Cardiac fibroblast (primary cell): ENCODE results near the gene TMEM132E.

Experiments used
- DNase-seq, 2 donors: peaks; one replicate each; pipeline versions ENCODE4 v3.0.0 to v3.0.0-alpha.2; 2010; ENCODE audit warnings: low read depth in 2 of 2
- H3K4me3 ChIP-seq, 2 donors: replicated peaks in 1 of 2; 1 replicate in 1 of 2; 2 replicates in 1 of 2; pipeline ENCODE4 v1.5.1; 2011; ENCODE audit warnings: low read depth in 2 of 2, low read length in 2 of 2, mild to moderate bottlenecking in 2 of 2, moderate library complexity in 1 of 2
- TF ChIP-seq, protein P1 (sequence below): IDR thresholded peaks from one replicate; pipeline ENCODE4 v1.5.1; 2011; ENCODE audit warnings: low read depth, mild to moderate bottlenecking, low read length, inconsistent platforms

Gene TMEM132E

DNA sequence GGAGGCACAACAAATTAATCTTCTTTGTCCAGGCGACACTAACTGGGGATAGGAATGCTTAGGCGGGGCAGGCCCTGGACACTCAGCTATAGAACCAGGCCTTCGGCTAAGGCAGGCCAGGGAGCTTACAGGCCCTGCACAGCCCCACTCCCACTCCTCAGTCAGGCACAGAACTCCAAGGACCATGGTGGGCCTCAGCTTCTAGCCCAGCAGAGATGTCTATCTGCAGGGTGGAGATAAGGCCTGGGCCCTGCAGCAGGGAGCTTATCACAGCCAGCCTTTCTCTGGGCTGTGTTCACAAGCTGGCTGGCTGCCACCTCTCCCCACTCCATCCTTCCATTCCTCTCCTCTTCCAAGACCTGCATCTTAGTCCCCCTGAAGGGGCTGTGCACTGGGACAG lies 68.1 kb downstream of the TMEM132E start:
- DNase-seq: no peak
- TF ChIP-seq, protein P1, sequence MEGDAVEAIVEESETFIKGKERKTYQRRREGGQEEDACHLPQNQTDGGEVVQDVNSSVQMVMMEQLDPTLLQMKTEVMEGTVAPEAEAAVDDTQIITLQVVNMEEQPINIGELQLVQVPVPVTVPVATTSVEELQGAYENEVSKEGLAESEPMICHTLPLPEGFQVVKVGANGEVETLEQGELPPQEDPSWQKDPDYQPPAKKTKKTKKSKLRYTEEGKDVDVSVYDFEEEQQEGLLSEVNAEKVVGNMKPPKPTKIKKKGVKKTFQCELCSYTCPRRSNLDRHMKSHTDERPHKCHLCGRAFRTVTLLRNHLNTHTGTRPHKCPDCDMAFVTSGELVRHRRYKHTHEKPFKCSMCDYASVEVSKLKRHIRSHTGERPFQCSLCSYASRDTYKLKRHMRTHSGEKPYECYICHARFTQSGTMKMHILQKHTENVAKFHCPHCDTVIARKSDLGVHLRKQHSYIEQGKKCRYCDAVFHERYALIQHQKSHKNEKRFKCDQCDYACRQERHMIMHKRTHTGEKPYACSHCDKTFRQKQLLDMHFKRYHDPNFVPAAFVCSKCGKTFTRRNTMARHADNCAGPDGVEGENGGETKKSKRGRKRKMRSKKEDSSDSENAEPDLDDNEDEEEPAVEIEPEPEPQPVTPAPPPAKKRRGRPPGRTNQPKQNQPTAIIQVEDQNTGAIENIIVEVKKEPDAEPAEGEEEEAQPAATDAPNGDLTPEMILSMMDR: no peak

DNA sequence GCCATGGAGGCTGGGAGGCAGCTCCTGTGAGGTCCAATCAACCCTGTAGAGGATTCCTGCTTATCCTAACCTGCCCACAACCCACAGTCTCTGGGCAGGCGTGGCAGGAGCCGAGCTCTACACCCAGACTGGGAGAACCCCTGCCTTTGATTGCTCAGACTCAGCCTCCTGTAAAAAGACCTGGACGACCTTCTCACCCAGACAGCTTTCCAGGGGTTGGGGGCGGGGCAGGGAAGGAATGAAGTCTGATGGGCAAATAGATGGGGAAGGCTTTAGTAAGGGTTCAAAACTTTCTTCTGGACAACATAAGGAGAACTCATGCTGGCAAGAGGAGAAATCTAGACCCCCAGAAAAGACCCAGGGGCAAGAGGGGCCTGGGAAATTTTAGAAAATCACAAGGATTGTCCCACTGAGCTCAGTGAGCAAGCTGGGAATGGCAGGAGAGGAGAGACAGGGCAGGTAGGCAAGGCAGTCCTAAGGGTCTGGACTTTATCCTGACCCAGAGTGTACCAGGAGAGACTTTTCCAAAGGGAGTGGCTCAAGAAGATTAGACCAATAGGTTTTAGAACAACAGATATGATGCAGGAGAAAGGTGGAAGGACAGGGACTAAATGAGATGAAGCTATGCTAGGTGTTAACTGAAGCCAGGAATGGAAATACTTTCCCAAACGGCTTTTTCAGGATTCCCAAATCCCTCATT lies 70.8 kb downstream of the TMEM132E start:
- H3K4me3 ChIP-seq: no peak overlapping the region
- DNase-seq: no peak
- TF ChIP-seq, protein P1: no peak

More for the DNA sequence above, 68.1 kb downstream of the TMEM132E start:
- H3K4me3 ChIP-seq: no peak overlapping the region

DNA sequence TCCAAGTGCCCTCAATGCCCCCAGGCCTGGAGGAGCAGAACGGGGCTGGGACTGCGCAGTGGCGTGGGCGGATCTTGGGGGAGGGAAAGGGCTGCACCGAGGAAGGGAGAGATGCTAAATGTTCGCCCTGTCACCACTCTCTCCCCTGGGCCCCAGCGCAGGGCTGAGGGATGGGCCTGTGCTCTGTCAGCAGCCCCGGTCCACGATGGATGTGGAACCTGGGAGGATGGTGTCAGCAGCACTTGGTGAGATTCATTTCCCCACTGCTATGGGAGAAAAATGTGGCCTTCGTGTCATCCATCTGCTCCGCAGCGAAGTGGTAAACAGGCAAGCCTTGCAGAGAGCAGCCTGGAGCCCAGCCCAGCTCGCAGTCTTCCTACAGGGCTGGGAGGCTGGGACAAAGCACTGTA lies 72.0 kb downstream of the TMEM132E start:
- H3K4me3 ChIP-seq: no peak overlapping the region
- no peak for DNase-seq
- TF ChIP-seq, protein P1: no peak

DNA sequence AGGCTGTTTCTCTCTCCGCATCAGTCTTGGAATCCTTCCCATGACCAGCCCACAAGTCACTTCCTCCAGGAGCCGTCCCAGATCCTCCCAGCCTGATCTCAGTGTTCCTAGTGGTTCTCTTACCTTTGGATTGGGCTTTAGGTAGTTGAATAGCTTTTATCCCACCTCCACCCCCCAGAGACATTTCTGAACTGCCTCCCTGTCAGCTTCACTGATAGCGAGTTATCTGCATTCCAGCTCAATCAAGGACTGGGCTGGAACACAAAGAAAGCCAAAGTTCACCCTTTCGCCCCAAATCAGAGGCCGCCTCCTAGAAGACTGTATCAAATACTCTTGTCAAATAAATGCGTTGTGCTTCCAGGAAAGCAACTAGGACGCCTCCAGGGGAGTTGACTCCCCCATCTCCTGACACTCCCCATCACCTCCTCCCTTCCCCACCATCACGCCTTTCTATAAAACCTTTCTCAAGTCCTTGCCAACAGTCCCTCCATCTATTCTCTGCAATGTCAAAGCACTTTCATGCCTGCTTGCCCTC lies 72.7 kb downstream of the TMEM132E start:
- no peak for DNase-seq
- no peak overlapping the region for H3K4me3 ChIP-seq
- TF ChIP-seq, protein P1: no peak

DNA sequence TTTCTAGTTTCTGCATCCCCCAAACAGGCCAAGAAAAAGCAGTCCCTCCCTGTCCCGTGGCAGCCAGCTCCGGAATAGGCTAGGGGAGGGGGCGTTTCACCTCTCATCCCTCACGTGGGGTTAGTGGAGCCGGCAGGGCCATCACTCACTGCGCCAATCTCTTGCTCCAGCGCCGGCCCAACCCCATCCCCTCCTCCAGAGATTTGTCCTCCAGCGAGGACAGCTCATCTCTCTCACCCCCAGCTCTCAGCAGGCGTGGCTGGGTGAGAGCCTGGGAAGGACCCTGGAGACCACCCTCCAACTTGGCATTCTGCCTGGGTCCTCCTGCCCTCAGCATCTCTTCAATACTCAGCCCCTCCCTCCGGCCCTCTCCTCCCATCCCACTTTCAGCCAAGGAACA lies 74.1 kb downstream of the TMEM132E start:
- DNase-seq: no peak
- TF ChIP-seq, protein P1: no peak
- H3K4me3 ChIP-seq: no peak overlapping the region

DNA sequence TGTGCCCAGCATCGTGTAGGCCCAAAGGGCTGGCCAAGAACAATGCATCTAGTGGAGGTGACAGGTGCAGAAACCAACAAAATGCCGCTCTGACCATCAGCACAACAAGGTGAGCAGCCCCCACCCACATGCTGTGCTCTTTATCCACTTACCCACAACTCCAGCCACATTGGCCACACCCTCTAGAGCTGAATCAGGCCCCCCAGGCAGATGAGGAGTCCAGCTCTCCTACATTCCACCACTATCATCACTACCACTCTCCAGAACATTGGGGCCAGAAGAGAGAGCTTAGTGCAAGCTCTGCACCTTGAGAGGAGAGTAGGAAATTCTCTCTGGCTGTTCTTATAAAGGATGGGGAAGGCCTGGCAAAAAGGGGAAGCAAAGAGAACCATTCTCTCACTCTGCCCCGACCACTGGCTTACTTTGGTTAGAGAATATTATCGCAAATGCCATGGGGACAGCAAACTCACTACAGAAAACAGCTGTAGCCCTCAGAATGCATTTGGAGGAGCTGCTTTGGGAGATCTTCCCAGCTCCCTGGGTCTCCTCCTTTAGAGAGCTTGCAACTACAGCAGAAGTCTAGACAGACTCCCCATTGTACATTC lies 75.0 kb downstream of the TMEM132E start:
- no peak for DNase-seq
- TF ChIP-seq, protein P1: no peak
- H3K4me3 ChIP-seq: no peak overlapping the region

DNA sequence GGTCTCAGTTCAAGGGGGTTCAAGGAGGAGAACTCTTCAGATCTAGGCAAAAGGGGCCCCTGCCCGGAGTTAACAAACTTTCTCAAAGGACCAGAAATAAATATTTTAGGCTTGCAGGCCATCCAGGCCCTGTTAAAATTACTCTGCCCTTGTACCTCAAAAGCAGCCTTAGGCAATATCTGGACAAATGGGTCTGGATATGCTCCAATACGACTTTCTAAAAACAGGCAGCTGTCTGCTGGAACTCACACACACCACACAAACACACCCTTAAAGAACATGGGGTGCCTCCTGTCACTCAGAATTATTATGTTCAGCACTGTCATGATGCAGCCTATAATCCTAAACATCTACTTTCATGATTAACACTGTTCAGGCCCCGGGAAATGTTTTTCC lies 75.5 kb downstream of the TMEM132E start:
- DNase-seq: no peak
- TF ChIP-seq, protein P1: no peak
- no peak overlapping the region for H3K4me3 ChIP-seq
